Activated naive CD4-positive, alpha-beta T cell treated with anti-CD3 and anti-CD28 coated beads, Interleukin-2, amount 50 U/mL, for 72 hours (primary cell): ENCODE results near the gene COL6A3. TPM values are rescaled to one million over a fixed set of nuclear protein-coding genes. Genes with fewer than 3 reads are reported as not detected.
"Not testable (repeated sequence)": the region's sequence is repeated elsewhere in the genome, so short reads cannot be mapped to it uniquely, and the experiment has no call there.

Experiments
- ATAC-seq, 2 donors: fragments of 150-1000 bp; cut with Tn5 transposase; 2 replicates each; pipeline ENCODE4 v1.10.0; 2021; ENCODE audit warnings: mild to moderate bottlenecking in 2 of 2, moderate library complexity in 2 of 2
- DNase-seq, 2 donors: peaks; one replicate each; pipeline ENCODE4 v3.0.0; 2021 to 2022; ENCODE audit warnings: low spot score in 2 of 2
- H3K27ac Mint-ChIP-seq, 2 donors: one replicate each; pipeline ENCODE4 v1.8.0; 2022; ENCODE audit warnings: mild to moderate bottlenecking in 2 of 2, mixed read lengths in 2 of 2
- H3K36me3 Mint-ChIP-seq, 2 donors: one replicate each; pipeline ENCODE4 v1.8.0; 2022; ENCODE audit warnings: mixed read lengths in 2 of 2
- H3K9me3 Mint-ChIP-seq, 2 donors: one replicate each; pipeline ENCODE4 v1.8.0; 2022; ENCODE audit warnings: mixed read lengths in 2 of 2
- total RNA-seq, 2 donors: library from RNA; stranded (reverse); gene quantifications; one replicate each; pipeline ENCODE4 v1.2.3, GENCODE V29; 2022

Gene COL6A3
- total RNA-seq, 2 donors from 2014 or later: 13.6 to 31.6 TPM

GRCh38 chr2:237306083-237306786 lies 107.7 kb downstream of the COL6A3 start:
- Mint-ChIP-seq H3K9me3 (peaks cover 6 to 14% of the 10 kb centered on the region in 2 donors), H3K27ac (no peak overlapping the region), H3K36me3 (peaks cover 0 to 19% of the 10 kb centered on the region in 2 donors)
- ATAC-seq: no peak
- no peak for DNase-seq

DNA sequence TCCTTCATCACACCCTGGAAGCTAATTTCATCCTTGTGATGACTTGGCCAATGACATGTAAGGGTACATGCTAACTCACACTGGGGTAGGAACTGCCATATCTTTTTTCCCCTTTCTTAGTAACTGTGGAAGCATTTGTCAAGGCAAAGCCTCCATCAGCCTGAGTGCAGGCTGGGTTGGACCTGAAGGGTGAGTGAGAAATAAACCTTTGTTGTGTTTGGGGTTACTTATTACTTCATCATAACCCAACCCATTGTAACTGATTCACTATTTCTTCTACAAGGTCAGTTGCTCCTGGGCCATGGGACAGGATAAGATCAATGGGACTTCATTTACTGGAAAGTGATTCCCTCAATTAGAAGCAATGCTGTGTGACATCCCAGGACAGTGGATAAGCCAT lies 108.4 kb downstream of the COL6A3 start:
- Mint-ChIP-seq H3K36me3 (peaks cover 0 to 19% of the 10 kb centered on the region in 2 donors), H3K27ac (no peak overlapping the region), H3K9me3 (peaks cover 6 to 14% of the 10 kb centered on the region in 2 donors)
- ATAC-seq: no peak
- no peak for DNase-seq

DNA sequence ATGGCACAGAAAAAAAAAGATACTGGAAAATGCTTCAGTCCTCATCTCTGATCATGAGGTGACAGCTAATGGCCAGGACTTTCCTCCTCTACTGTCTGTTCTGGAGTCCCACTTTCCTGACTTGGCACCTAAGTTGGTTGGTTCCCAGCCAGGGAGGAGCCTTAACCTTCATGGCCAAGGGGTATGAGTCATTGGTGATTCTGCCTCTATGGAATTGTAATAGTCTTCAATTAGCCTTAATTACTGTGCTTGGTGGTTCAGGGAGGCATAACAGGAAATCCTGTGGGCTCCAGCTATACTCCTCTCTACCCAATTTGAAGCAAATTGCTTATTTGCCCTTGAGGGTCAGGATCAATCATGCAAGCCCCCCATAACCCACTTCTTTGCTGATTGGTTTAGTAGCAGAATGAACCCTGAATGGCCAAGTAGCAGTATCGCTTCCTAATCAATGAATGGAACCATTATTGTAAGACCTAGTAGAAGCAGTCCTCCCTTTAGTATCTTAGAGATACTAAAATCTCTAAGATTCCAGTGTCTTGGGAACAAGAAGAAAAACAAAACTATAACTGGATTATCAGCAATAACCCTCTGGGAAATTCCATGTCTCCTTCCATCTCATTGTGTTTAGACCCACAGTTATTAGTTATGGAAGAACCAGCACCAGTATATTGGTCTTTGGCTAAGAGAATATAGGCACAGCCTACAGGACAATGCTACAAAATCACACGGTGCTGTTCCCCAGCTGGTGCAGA lies 109.0 kb downstream of the COL6A3 start:
- ATAC-seq: no peak
- no peak for DNase-seq
- peaks cover 6 to 14% of the 10 kb centered on the region in 2 donors for H3K9me3 Mint-ChIP-seq
- H3K36me3 Mint-ChIP-seq: peaks cover 0 to 19% of the 10 kb centered on the region in 2 donors
- H3K27ac Mint-ChIP-seq: no peak overlapping the region

GRCh38 chr2:237303244-237303643 lies 110.7 kb downstream of the COL6A3 start:
- not testable (repeated sequence) for H3K27ac Mint-ChIP-seq, ATAC-seq, DNase-seq
- Mint-ChIP-seq H3K36me3 (peaks cover 0 to 19% of the 10 kb centered on the region in 2 donors), H3K9me3 (peaks cover 6 to 14% of the 10 kb centered on the region in 2 donors)

DNA sequence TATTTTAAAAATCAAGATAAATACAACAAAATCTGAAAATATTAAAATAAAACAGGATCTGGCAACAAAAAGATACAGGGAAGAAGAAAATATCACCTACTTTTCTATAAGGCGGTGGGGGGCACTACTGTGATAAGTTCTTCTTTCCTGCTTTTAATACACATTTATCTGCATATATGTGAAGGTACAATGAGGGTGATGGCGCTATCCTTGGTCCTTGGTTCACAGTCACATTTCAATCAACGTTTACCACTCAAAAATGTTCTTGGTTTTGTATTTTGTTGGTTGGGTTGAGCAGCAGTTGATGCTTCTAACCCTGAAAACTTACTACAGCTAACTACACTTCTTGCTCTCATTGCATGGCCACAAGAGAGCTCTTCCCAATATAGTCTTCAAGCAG lies 112.4 kb downstream of the COL6A3 start:
- no peak overlapping the region for H3K27ac Mint-ChIP-seq
- no peak for ATAC-seq

GRCh38 chr2:237300739-237301138 lies 113.2 kb downstream of the COL6A3 start:
- no peak for ATAC-seq
- no peak overlapping the region for H3K27ac Mint-ChIP-seq
- DNase-seq: no peak

More for the DNA sequence above, 112.4 kb downstream of the COL6A3 start:
- Mint-ChIP-seq H3K36me3 (peaks cover 0 to 19% of the 10 kb centered on the region in 2 donors), H3K9me3 (peaks cover 6 to 14% of the 10 kb centered on the region in 2 donors)
- no peak for DNase-seq

DNA sequence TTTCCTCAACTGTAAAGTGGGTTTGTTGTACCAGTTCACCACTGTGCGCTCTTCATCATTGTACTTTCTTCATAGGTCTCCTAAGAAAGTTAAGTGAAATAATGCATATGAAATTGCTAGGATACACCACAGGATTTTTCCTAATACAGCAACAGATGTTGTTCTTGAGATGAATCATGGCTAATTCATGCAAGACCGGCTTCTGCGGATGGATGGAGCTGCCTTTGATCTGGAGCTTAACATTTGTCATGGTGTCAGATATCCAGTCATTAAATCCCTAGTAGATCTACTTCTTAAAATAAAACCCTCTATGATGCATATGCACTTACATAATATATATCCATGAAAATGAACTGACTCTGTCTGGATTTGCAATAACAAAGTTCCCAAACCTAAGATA lies 114.1 kb downstream of the COL6A3 start:
- no peak for DNase-seq
- ATAC-seq: no peak
- Mint-ChIP-seq H3K36me3 (peaks cover 0 to 19% of the 10 kb centered on the region in 2 donors), H3K9me3 (peaks cover 6 to 14% of the 10 kb centered on the region in 2 donors), H3K27ac (no peak overlapping the region)

More at GRCh38 chr2:237300739-237301138, 113.2 kb downstream of the COL6A3 start:
- Mint-ChIP-seq H3K9me3 (peaks cover 6 to 14% of the 10 kb centered on the region in 2 donors), H3K36me3 (peaks cover 0 to 19% of the 10 kb centered on the region in 2 donors)

DNA sequence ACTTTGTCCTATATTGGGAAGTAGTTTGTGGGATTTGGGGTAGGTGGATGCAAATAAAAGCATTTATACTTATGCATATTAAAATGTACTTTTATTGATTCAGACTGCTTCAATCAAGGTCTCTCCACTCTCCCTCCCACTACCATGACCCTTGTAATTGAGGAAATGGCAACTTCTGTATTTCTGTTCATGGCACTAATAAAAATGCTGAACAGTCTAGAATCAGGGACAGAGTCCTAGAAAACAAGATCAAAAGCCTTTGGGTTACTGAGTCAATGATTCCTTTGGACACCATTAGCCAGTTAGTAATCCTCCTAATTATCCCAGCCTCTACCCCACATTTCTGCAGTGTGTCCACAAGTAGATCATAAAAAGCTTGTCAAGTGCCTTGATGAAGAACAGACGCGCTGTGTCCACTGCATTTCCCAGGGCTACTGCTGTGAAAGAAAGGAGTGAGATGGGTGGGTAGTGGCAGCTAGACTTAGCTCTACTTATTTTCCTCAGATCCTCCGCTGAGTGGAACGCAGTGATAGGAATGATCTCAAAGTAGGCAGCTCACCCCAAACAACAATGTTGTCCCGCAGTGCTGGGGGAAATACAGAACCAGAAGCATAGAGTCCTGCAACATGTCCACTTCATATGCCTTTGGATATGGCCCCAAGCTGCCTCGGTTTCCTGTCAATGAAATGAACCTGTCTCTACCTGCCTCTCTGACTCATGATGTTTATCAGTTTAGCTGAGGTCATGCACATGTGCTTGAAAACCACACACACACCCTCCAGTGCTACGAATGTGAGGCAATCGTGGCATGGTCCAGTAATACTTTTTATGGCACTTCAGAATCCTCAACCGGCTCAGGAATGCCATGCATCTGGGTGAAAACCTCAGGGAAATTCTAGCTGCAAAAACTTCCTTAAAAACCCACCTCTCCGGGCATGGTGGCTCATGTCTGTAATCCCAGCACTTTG lies 115.5 kb downstream of the COL6A3 start:
- DNase-seq (no peak), ATAC-seq (no peak)
- Mint-ChIP-seq H3K27ac (no peak overlapping the region), H3K36me3 (peaks cover 4 to 8% of the 10 kb centered on the region in 2 donors), H3K9me3 (peaks cover 7 to 9% of the 10 kb centered on the region in 2 donors)

- ATAC-seq (no peak), DNase-seq (no peak)
- Mint-ChIP-seq H3K9me3 (peaks cover 3 to 5% of the 10 kb centered on the region in 2 donors), H3K27ac (no peak overlapping the region), H3K36me3 (peaks cover 2 to 4% of the 10 kb centered on the region in 2 donors)
Measured at GRCh38 chr2:237297421-237298150, 116.4 kb downstream of the COL6A3 start.

GRCh38 chr2:237296756-237297155 lies 117.2 kb downstream of the COL6A3 start:
- DNase-seq (no peak), ATAC-seq (no peak)
- Mint-ChIP-seq H3K9me3 (peaks cover 0 to 3% of the 10 kb centered on the region in 2 donors), H3K36me3 (peaks cover under 1 to 4% of the 10 kb centered on the region in 2 donors), H3K27ac (no peak overlapping the region)

- peaks cover 0 to 3% of the 10 kb centered on the region in 2 donors for H3K9me3 Mint-ChIP-seq
- H3K36me3 Mint-ChIP-seq: peaks cover 4 to 9% of the 10 kb centered on the region in 2 donors
- no peak overlapping the region for H3K27ac Mint-ChIP-seq
- DNase-seq (no peak), ATAC-seq (no peak)
Measured at GRCh38 chr2:237295889-237296480, 118.0 kb downstream of the COL6A3 start.

GRCh38 chr2:237294460-237294859 lies 119.5 kb downstream of the COL6A3 start:
- DNase-seq (no peak), ATAC-seq (no peak)
- Mint-ChIP-seq H3K36me3 (peaks cover 4 to 9% of the 10 kb centered on the region in 2 donors), H3K27ac (no peak overlapping the region), H3K9me3 (peaks cover 0 to 3% of the 10 kb centered on the region in 2 donors)

DNA sequence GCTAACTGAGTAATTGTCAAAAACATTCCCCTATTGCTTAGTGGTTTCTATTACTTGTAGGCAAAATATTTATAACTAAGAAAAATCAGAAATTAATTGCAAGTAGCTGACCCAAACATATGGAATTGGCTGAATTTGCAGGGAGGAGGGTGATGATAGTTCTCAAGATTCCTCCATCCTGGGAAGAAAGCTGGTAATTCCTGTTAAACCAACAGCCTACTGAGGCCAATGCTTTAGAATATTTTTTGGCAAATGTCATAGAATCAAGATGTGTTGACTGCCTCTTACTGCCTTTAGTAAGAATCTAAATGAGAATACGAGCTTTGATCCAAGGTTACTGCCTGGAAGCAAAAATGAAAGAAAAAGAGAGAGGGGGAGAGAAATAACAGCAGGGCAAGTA lies 120.0 kb downstream of the COL6A3 start:
- ATAC-seq: no peak
- Mint-ChIP-seq H3K9me3 (peaks cover 0 to 3% of the 10 kb centered on the region in 2 donors), H3K27ac (no peak overlapping the region), H3K36me3 (peaks cover 4 to 9% of the 10 kb centered on the region in 2 donors)
- DNase-seq: no peak

DNA sequence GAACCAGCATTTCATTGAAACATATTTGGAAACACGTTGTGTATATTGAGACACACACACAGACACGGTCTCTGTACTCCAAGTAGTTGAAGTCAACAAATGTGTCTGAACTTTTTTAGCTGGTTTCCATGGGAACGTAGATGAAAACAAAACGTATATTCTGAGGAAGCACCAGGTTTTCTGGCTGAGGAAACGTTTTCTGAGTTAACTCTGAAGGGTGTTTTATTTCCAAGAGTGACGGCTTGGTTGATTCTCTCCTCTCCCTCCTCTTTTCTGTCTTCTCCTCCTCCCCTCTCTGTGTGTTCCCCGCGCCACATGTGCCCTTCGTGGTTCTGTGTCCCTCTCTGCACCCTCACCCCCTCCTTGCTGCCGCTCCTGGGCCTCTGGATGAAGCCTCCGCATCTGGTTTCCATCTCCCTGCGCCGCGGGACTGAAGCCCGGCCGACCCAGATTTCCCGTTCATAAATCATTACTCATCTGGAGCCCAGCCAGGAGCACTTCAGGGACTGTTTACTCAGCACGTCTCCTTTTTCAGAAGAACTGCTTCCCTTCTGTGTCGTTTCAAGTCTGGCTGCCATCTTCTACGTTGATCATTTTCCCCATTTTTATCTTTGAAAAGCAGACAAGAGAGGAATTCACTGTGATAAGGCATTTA lies 122.7 kb downstream of the COL6A3 start:
- peak; percentile 39 to 88 for ATAC-seq
- DNase-seq: peak in 1 of 2 donors; percentile 51
- H3K36me3 Mint-ChIP-seq: peaks cover 10 to 13% of the 10 kb centered on the region in 2 donors
- peak overlapping the region in 1 of 2 donors; percentile 82 for H3K27ac Mint-ChIP-seq
- peaks cover 0 to 3% of the 10 kb centered on the region in 2 donors for H3K9me3 Mint-ChIP-seq

GRCh38 chr2:237290261-237290660 lies 123.7 kb downstream of the COL6A3 start:
- DNase-seq: no peak
- peaks cover 10 to 13% of the 10 kb centered on the region in 2 donors for H3K36me3 Mint-ChIP-seq
- H3K9me3 Mint-ChIP-seq: peaks cover 0 to 3% of the 10 kb centered on the region in 2 donors
- no peak overlapping the region for H3K27ac Mint-ChIP-seq
- ATAC-seq: no peak
